ENCODE results near the gene DHODH.
"Not testable (repeated sequence)": the region's sequence is repeated elsewhere in the genome, so short reads cannot be mapped to it uniquely, and the experiment has no call there.

Gene DHODH

GRCh38 chr16:72008424-72009216 lies at the start of gene DHODH:
Gene DHODH (plus strand): TSS chr16:72008744. CDS start chr16:72008765, 21 bp downstream.
- DNase-seq = peak; percentile 94

GRCh38 chr16:71961066-71962039 lies 47.2 kb upstream of the DHODH start:
- peak; percentile 63 for DNase-seq

- no peak for DNase-seq
Observed at GRCh38 chr16:71963125-71963875, 45.2 kb upstream of the DHODH start.

- no peak for DNase-seq
Observed at GRCh38 chr16:71965223-71965622, 43.3 kb upstream of the DHODH start.

GRCh38 chr16:71966932-71967331 lies 41.6 kb upstream of the DHODH start:
- DNase-seq = no peak

GRCh38 chr16:71969353-71969752 lies 39.2 kb upstream of the DHODH start:
- no peak for DNase-seq

- DNase-seq = no peak
Observed at GRCh38 chr16:71971571-71971970, 37.0 kb upstream of the DHODH start.

GRCh38 chr16:71972356-71972755 lies 36.2 kb upstream of the DHODH start:
- DNase-seq = no peak

GRCh38 chr16:71973001-71973400 lies 35.5 kb upstream of the DHODH start:
- DNase-seq = no peak

- DNase-seq = no peak
Observed at GRCh38 chr16:71974068-71974818, 34.3 kb upstream of the DHODH start.

GRCh38 chr16:71985262-71985974 lies 23.1 kb upstream of the DHODH start:
- no peak for DNase-seq

GRCh38 chr16:71986131-71986530 lies 22.4 kb upstream of the DHODH start:
- no peak for DNase-seq

- no peak for DNase-seq
Observed at GRCh38 chr16:71995038-71995437, 13.5 kb upstream of the DHODH start.

- not testable (repeated sequence) for DNase-seq
Observed at GRCh38 chr16:71997578-71997977, 11.0 kb upstream of the DHODH start.

- DNase-seq = no peak
Observed at GRCh38 chr16:72001180-72001874, 7.2 kb upstream of the DHODH start.

GRCh38 chr16:72002619-72003018 lies 5.9 kb upstream of the DHODH start:
- DNase-seq = no peak

- DNase-seq = not testable (repeated sequence)
Observed at GRCh38 chr16:72008065-72008423, 500 bp upstream of the DHODH start.

GRCh38 chr16:72009779-72010178 lies 1.2 kb downstream of the DHODH start:
- no peak for DNase-seq

- no peak for DNase-seq
Observed at GRCh38 chr16:72012607-72013006, 4.1 kb downstream of the DHODH start.

- DNase-seq = peak; percentile 39
Observed at GRCh38 chr16:72013389-72013788, 4.8 kb downstream of the DHODH start.
